Hindlimb muscle (tissue), 1 donor: Measurements from ENCODE around the gene MAN1B1. TPM values are rescaled to one million over a fixed set of nuclear protein-coding genes. Genes with fewer than 3 reads are reported as not detected.
"Not testable (repeated sequence)": the region's sequence is repeated elsewhere in the genome, so short reads cannot be mapped to it uniquely, and the experiment has no call there.

Source experiments
- DNase-seq: peaks from one replicate; pipeline ENCODE4 v3.0.0-alpha.2; 2013
- polyA plus RNA-seq: library from polyadenylated mRNA; unstranded; fragments of 120-200 nt; gene quantifications from one replicate; pipeline ENCODE4 v1.2.1, GENCODE V29; 2013; ENCODE audit not compliant: insufficient read length

Gene MAN1B1
- polyA plus RNA-seq, 1 donor, result 43.6 TPM

GRCh38 chr9:137129456-137130175 lies 42.8 kb downstream of the MAN1B1 start:
- DNase-seq, result peak; percentile 89

DNA sequence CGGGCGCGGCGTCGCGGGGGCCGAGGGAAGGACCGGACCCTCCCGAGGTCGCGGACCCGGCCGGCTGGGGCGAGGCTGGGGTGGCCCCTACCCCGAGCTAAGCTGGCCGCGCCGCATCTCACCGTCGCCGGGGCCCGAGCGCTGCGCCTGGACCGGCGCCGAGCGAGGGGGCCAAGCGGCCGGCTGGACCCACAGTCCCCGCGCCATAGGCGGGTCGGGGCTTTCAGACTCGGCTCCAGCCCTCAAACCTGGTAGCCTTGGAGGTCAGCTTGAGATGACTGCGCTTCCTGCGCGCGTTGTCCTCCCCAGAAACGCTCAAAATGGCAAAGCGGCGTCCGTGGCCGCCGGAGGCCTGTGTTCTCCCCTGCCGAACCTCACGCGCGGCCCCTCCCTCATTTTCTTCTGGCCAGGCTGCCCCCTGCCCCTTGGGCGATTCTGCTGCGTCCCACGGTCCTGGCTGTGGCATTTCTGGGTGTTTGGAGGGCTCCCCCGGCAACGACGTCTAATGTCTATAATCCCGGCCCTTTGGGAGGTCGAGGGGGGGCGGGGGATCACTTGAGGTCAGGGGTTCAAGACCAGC lies 43.5 kb downstream of the MAN1B1 start:
- DNase-seq, result no peak

DNA sequence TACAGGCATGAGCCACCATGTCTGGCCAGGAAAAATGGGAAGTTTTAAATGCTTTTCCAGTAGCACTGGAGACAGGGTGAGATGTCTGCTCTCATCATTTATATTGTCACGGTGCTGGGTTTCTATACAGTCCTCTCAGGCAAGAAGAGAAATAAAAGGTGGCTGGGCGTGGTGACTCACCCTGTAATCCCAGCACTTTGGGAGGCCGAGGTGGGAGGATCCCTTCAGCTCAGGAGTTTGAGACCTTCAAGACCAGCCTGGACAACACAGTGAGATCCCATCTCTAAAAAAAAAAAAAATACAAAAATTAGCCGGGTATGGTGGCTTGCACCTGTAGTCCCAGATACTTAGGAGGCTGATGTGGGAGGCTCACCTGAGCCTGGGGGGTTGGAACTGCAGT lies 47.4 kb downstream of the MAN1B1 start:
- DNase-seq, result no peak

GRCh38 chr9:137135154-137135553 lies 48.4 kb downstream of the MAN1B1 start:
- not testable (repeated sequence) for DNase-seq

GRCh38 chr9:137136261-137136880 lies 49.6 kb downstream of the MAN1B1 start:
- no peak for DNase-seq

GRCh38 chr9:137136881-137137607 lies 50.3 kb downstream of the MAN1B1 start:
- DNase-seq, result no peak

GRCh38 chr9:137138058-137138721 lies 51.4 kb downstream of the MAN1B1 start:
- no peak for DNase-seq

DNA sequence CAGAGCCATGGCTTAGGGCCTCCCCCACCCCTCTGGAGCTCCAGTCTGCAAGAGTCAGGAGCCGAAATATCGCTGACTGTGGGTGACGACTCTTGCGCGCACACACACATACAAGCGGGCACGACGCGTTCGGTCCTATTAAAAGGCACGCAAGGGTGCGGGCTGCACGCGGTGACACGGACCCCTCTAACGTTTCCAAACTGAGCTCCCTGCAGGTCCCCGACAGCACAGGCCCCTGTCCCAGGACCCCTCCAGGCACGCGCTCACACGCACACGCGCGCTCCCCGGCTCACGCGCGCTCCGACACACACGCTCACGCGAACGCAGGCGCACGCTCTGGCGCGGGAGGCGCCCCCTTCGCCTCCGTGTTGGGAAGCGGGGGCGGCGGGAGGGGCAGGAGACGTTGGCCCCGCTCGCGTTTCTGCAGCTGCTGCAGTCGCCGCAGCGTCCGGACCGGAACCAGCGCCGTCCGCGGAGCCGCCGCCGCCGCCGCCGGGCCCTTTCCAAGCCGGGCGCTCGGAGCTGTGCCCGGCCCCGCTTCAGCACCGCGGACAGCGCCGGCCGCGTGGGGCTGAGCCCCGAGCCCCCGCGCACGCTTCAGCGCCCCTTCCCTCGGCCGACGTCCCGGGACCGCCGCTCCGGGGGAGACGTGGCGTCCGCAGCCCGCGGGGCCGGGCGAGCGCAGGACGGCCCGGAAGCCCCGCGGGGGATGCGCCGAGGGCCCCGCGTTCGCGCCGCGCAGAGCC lies 52.1 kb downstream of the MAN1B1 start, which contains the start of gene GRIN1:
TSS of gene GRIN1 (plus strand) at position 433 of the 746 bp plus-strand sequence. CDS start 333 bp downstream, outside the sequence.
- DNase-seq, result peak; percentile 62

DNA sequence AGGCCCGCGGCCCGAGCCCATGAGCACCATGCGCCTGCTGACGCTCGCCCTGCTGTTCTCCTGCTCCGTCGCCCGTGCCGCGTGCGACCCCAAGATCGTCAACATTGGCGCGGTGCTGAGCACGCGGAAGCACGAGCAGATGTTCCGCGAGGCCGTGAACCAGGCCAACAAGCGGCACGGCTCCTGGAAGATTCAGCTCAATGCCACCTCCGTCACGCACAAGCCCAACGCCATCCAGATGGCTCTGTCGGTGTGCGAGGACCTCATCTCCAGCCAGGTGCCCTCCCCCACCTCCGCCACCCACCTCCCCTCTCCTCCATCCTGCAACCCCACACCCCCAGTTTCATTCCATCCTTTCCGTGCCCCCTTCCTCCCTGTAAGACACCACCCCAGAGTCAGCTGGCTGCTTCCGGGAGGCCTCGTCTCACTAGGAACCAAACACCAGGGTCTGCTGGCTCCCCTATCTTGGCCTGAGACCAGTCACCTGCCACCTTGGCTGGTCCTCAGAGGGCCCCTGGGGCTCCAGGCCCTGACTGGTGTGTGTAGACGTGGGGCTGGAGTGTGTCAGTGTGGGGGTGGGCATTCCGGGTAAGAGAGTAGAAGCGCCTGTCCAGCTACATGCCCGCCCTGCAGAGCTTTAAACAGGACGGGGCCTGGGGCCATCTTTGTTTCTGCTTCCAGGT lies 52.8 kb downstream of the MAN1B1 start:
- DNase-seq, result no peak

DNA sequence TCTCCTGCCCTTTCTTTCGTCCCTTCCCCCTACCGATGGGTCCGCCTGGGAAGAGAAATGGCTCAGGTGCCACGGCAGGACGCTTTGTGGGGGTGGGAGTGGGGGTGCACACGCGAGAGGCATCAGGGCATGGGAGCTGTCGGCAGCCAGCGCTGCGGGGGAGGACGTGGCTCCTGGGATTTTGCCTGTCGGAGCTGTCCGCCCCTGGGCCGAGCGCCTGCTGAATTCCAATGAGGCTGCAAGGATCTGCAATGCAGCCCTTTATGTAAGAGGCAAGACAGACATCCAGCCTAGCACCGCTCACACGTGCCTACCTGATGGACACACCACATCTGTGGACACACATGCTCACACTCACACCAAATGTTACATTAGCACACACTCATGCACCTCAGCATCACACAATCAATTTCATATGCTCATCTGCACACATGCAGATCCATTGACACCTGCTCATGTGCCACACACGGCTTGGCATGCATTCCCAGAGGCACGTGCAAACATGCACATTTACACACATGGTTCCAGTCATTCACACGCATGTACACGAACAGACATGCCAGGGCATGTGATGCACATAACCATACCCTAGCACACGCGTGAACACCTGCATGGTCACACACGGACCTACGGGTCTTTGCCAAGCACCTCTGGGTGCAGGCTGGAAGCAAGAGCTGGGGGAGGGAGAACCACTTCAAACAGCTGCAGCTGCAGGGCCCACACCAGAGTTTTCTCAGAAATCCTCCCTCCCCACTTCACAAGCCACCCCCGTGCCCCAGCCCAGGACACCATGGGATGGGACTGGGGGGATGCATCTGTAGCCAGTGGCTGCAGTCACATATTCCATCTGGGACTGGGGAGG lies 53.6 kb downstream of the MAN1B1 start:
- DNase-seq, result no peak

DNA sequence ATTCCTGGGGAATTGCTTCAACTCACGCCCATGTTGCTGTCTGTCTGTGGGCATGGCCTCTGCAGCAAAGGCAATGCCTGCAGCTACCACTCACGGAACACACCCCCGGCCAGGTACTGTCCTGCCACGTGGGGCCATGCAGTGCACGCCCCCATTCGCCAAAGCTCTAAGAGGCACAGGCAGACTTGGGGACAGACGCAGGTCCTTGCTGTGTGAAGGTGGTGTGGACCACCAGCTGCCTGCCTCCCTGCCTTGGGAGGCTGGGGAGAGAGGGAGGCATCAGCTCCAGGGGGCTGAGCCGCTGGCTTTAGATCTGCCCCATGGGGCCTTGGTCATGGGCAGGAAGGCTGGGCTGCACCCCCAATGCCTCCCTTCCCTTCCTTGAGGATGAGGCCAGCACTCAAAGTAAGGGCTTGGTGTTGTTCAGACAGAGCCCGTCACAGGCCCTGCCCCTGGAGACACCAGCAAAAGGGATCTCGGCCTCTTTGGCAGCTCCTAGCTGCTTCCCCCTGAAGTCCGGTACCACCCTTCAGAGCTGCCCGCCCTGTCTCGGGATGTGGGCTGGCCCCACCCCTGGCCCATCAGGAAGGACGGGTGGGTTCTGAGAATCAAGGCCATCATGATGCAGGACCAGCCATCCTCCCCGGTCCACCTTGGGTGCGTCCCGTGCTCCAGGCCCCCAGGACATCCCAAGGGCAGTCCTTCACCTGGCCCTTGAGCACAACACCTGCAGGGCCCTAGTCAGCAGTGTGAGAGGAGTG lies 54.4 kb downstream of the MAN1B1 start:
- DNase-seq, result no peak

DNA sequence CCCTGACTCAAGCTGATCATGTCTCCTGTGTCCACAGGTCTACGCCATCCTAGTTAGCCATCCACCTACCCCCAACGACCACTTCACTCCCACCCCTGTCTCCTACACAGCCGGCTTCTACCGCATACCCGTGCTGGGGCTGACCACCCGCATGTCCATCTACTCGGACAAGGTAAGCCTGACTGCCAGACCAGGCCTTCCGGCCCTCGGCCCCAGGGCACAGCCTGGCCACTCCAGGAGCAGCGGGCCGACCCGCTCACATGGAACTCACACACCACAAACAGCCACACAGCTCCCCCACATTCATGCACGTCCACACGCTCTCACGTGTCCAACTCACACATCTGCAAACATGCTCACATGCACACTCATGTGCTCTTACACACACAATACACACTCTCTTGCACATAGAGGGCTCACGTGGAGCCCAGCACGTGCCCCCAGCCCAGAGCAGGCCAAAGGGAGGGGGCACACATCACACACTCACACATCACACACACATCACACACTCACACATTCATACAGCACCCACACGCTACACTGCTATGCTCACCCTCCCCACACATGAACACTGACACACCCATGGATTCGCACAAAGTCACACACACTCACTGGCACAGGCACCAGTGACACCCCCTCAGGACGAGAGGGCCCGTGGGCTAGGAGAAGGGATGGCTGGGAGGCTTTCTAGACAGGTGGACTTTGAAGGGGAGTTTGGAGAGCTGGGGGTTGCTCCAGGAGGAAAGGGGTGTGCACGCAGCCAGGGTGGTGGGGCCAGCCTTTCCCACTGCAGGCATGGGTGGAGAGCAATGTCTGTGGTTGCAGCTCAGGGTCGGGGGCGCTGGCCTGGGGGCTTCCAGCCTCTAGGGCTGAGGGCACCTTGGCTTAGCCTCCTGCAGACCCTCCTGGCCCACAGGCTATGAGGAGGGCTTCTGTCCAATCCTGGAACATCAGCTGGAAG lies 55.5 kb downstream of the MAN1B1 start:
- DNase-seq, result no peak

DNA sequence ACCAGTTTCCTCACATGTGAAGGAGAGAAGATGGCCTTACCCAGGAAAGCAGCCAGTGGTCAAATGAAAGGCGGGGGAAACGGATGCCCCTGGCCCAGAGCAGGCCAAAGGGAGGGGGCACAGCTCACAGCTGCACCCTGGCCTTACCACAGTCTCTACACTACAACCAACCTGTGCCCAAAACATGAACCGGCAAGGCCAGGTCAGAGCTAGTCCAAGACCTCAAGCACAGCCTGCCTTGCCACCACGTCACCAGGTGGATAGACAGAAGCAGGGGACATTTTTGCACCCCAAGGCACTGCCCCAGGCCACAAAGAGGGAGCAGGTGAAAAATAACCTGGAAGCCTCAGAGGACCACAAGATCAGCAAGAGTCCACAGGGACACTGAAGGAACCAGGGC lies 56.7 kb downstream of the MAN1B1 start:
- no peak for DNase-seq

- no peak for DNase-seq
These were observed 59.1 kb downstream of the MAN1B1 start for GRCh38 chr9:137145731-137146526.

DNA sequence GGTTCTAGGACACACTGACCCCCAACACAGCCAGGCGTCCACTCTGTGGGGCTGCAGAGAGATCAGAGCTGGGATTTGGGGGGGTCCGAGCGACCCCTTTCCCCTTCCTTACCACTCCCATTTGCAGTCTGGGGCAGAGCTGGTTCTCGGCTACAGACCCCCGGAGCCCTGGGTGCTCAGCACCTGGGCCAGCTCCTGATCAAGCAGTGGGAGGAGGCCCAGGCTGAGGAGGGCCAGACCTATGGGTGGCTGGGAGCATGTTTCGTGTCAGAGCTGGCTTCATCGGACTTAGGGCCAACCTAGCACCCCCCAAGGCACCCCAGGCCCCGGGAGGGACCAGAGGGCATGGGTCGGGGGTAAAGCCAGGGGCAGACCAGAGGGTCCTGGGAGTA lies 59.7 kb downstream of the MAN1B1 start:
- DNase-seq, result no peak

DNA sequence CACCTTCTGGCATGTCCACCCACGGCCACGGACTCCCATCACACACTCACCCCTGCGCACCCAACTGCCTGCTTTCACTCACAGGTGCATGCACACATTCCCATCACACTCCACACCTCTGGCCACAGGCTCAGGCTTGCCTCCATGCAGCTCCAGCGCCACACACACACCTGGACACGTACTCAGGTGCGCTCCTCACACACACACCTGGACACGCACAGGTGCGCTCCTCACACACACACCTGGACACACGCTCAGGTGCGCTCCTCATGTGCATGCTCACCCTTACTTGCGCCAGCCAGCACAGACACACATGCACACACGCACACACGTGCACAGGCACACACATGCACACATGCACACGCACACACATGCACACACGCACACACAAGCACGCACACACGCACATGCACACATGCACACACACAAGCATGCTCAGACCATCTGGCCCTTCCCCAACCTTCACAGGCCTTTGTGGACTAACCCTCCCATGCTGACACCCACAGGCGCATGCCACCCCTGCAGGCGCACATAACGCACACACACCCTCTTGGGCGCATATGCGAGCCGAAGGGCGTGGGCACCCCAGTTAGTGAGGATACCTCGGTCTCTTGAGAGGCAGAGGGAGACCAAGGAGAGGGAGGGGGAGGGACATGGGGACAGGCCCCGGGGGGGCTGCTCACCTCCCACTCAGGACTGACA lies 60.5 kb downstream of the MAN1B1 start:
- no peak for DNase-seq

DNA sequence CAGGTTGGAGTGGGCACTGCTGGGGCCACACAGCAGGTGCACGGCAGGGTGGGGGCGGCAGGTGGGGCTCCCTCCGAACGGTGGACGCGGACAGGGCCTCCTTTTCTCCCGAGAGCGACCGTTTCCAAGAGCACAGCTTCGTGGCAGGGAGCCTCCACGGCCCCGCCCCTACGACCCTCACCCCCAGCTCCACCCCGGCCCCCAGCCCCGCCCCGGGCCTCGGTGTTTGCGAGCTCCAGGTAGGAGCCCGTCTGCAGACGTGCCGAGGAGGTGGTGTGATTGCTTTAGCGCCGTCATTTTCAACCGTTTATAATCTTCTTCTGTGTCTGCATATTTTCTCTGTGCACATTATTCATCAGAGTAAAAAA lies 61.0 kb downstream of the MAN1B1 start:
- DNase-seq, result no peak
